Gastrocnemius medialis (tissue), 4 donors: ENCODE results near the gene GALNT9. TPM values are rescaled to one million over a fixed set of nuclear protein-coding genes. Genes with fewer than 3 reads are reported as not detected.

Experiments
- ATAC-seq, 2 donors: fragments of 150-250 bp; one replicate each; pipeline ENCODE4 v1.9.1; 2016
- DNase-seq, 2 donors: peaks; one replicate each; pipeline ENCODE4 v3.0.0-alpha.2; 2019
- H3K27ac ChIP-seq, 4 donors: fragments of 200-600 bp; sonication (generic); 1 replicate in 1 of 4; 2 replicates in 3 of 4; pipeline ENCODE4 v1.5.1; 2016 to 2018; ENCODE audit warnings: mild to moderate bottlenecking in 2 of 4, moderate library complexity in 1 of 4
- H3K27me3 ChIP-seq, 3 donors: fragments of 200-600 bp; sonication (generic) in 2 of 3; 1 replicate in 1 of 3; 2 replicates in 2 of 3; pipeline versions ENCODE4 v1.5.1 to v1.6.0; 2016 to 2019; ENCODE audit warnings: mild to moderate bottlenecking in 1 of 3, moderate library complexity in 1 of 3
- H3K36me3 ChIP-seq, 2 donors: fragments of 200-600 bp; sonication (generic) in 1 of 2; one replicate each; pipeline ENCODE4 v1.5.1; 2017 to 2018
- H3K4me1 ChIP-seq, 2 donors: fragments of 200-600 bp; sonication (generic) in 1 of 2; one replicate each; pipeline ENCODE4 v1.5.1; 2016 to 2017; ENCODE audit warnings: mild to moderate bottlenecking in 2 of 2
- H3K4me3 ChIP-seq, 4 donors: fragments of 200-600 bp; sonication (generic) in 3 of 4; 1 replicate in 1 of 4; 2 replicates in 3 of 4; pipeline ENCODE4 v1.5.1; 2016 to 2019; ENCODE audit warnings: mild to moderate bottlenecking in 2 of 4
- H3K9me3 ChIP-seq, 3 donors: fragments of 200-600 bp; sonication (generic) in 2 of 3; 1 replicate in 1 of 3; 2 replicates in 2 of 3; pipeline ENCODE4 v1.5.1; 2016 to 2019
- CTCF ChIP-seq, 5 experiments: fragments of 450-650 bp in 3 of 5; fragments of 200-600 bp in 2 of 5; sonication (generic) in 2 of 5; IDR thresholded peaks in 4 of 5; conservative IDR thresholded peaks in 1 of 5; 1 replicate in 4 of 5; 2 replicates in 1 of 5; pipeline ENCODE4 v1.5.1; 2016 to 2019; ENCODE audit warnings: antibody characterized with exemption in 5 of 5, mild to moderate bottlenecking in 3 of 5, moderate library complexity in 3 of 5
- POLR2A ChIP-seq, 2 donors: fragments of 450-650 bp; IDR thresholded peaks; one replicate each; pipeline ENCODE4 v1.6.1; 2017; ENCODE audit warnings: antibody characterized with exemption in 2 of 2, mild to moderate bottlenecking in 2 of 2, moderate library complexity in 2 of 2
- in situ Hi-C, 4 donors: fragments of 200-750 bp; cut with MboI; loops; one replicate each; pipeline versions ENCODE4 v1.15.0 to v1.8.0; 2017; ENCODE audit warnings: low sequenced_read_pairs in 4 of 4
- intact Hi-C: fragments of 100-400 bp; cut with DNase I; formaldehyde crosslinking; loops from one replicate; pipeline ENCODE4 v1.15.1; 2023; ENCODE audit warnings: low total_unique reads
- total RNA-seq, 4 donors: library from RNA; depleted of rRNA; stranded (reverse); fragments of >200 nt; gene quantifications; one replicate each; pipeline versions ENCODE4 v1.1.0 to v1.2.3, GENCODE V29; 2016

Gene GALNT9
- total RNA-seq, 4 donors from 2014 or later, result not detected

DNA sequence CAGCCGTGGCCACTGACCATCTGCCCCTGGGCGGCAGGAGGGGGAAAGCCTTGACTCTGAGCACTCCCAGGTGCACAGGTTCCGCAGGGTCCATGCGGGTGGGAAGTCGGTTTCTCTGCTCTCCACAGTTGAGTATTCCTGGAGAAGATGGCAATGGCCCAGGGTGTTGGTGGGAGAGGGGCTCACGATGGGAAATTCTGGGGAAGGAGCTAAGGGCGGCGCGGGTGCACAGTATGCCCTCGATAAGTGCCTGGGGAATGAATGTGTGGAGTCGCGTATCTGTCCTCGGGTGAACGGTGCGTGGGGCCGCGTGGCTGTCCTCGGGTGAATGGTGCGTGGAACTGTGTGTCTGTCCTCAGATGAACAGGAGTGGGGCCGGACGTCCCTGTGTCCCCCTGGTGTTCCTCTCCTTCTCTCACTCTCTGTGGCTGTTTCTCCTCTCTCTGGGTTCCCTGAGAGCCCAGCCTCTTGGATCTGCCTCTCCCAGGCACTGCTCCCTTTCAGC is 147.1 kb downstream of the GALNT9 start:
- in situ Hi-C loops (no loop called here), intact Hi-C loops (no loop called here)
- no peak for ATAC-seq
- DNase-seq, result no peak
- no peaks in the 10 kb centered on the region for H3K36me3 ChIP-seq
- no peak overlapping the region for H3K4me3 ChIP-seq
- no peak overlapping the region for H3K27ac ChIP-seq
- peaks cover 5 to 7% of the 10 kb centered on the region in 2 donors for H3K4me1 ChIP-seq
- no peaks in the 10 kb centered on the region for H3K9me3 ChIP-seq
- peaks cover under 1 to 31% (median 29%) of the 10 kb centered on the region in 3 donors for H3K27me3 ChIP-seq
- no peak for TF ChIP-seq POLR2A (IDR thresholded peaks at IDR 0.05)
- no peak for TF ChIP-seq CTCF (IDR thresholded peaks at IDR 0.05 in 4 of 5, conservative IDR thresholded peaks at IDR 0.05 in 1 of 5)

DNA sequence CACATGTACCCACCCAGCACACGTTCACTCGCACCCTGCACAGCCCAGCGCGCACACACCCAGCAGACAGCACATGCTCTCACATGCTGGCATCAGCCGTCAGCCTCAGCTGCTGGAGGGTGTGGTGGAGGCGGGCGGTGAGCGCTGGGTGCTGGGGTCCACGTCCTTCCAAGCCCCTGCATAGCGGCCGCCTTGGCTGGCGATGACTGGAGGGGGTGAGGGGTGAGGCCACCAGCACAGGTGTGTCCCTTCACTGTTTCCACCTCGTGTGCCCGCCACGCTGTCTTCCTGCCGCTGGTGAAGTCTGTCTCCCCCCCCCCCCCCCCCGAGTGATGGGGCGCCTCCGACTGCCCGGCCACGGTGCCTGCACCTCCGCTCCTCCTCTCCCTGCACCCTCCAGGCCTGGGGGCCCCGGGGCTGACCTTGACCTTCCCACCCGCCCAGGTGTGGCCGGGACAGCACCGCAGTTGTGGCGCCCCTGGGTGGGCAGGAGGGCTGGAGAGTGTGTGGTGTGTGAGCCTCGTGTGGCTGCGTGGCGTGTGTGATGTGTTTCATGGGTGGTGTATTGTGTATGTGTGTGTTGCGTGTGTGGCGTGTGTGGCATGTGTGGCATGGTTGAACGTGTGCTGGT is 147.7 kb downstream of the GALNT9 start:
- TF ChIP-seq POLR2A (IDR thresholded peaks at IDR 0.05) (no peak), CTCF (IDR thresholded peaks at IDR 0.05 in 4 of 5, conservative IDR thresholded peaks at IDR 0.05 in 1 of 5) (no peak)
- Histone ChIP-seq H3K27ac (no peak overlapping the region), H3K9me3 (no peaks in the 10 kb centered on the region), H3K4me1 (peaks cover 5 to 7% of the 10 kb centered on the region in 2 donors), H3K36me3 (no peaks in the 10 kb centered on the region), H3K27me3 (peaks cover 6 to 30% (median 28%) of the 10 kb centered on the region in 3 donors), H3K4me3 (no peak overlapping the region)
- intact Hi-C loops (no loop called here), in situ Hi-C loops (no loop called here)
- ATAC-seq (no peak), DNase-seq (no peak)

DNA sequence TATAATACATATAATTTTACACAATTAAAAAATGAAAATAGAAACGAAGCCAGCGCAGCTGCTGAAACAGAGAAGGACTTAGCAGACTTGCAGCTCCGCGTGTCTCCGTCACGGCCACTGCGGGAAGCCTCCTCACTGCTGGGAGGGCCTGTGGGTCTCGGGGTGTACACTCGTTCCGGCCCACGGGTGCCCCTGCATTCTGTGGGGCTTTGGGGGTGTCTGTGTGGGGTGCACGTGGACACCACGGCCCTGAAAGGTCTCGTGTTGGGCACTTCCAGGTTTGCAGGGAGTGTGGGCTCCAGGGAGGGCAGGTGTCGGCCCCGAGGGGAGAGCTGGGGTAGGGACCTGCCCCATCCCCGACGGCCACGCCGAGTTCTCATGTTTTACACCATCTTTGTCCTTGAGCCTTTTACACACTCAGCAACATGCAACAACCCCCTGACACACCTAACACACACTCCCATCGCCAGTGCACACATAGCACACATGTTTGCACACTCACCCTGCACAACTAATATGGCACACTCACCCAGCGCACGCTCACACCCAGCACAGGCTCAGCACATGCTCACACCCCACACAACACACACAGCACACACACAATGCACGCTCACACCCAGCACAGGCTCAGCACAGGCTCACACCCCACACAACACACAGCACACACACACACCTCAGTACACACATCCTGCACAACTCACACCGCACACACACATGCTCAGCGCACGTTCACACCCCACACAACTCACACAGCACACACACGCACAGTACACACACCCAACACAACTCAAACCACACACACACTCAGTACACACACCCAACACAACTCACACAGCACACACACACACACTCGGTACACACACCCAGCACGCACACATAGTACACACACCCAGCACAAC is 148.5 kb downstream of the GALNT9 start:
- H3K4me3 ChIP-seq, result no peak overlapping the region
- peaks cover 5 to 7% of the 10 kb centered on the region in 2 donors for H3K4me1 ChIP-seq
- ATAC-seq (no peak), DNase-seq (no peak)
- intact Hi-C loops, result no loop called here
- H3K9me3 ChIP-seq, result no peaks in the 10 kb centered on the region
- no peak overlapping the region for H3K27ac ChIP-seq
- no peaks in the 10 kb centered on the region for H3K36me3 ChIP-seq
- no peak for TF ChIP-seq CTCF (IDR thresholded peaks at IDR 0.05 in 4 of 5, conservative IDR thresholded peaks at IDR 0.05 in 1 of 5)
- TF ChIP-seq POLR2A (IDR thresholded peaks at IDR 0.05), result no peak
- in situ Hi-C loops, result no loop called here
- H3K27me3 ChIP-seq, result peaks cover 14 to 30% (median 22%) of the 10 kb centered on the region in 3 donors

- no peak for ATAC-seq
- H3K27me3 ChIP-seq, result peaks cover 12 to 25% (median 22%) of the 10 kb centered on the region in 3 donors
Observed at GRCh38 chr12:132179431-132180362, 149.7 kb downstream of the GALNT9 start.

More at GRCh38 chr12:132179431-132180362, 149.7 kb downstream of the GALNT9 start:
- intact Hi-C loops (loop anchor here (1.0 kb wide), 1 partner anchor 10 kb away; no protein-coding TSS in a partner anchor), in situ Hi-C loops (no loop called here)
- no peak for DNase-seq
- H3K4me3 ChIP-seq, result no peak overlapping the region
- H3K36me3 ChIP-seq, result no peaks in the 10 kb centered on the region
- H3K4me1 ChIP-seq, result peaks cover 5 to 7% of the 10 kb centered on the region in 2 donors
- H3K9me3 ChIP-seq, result no peaks in the 10 kb centered on the region
- peak overlapping the region in 1 of 4 donors; percentile 72 for H3K27ac ChIP-seq
- no peak for TF ChIP-seq CTCF (IDR thresholded peaks at IDR 0.05 in 4 of 5, conservative IDR thresholded peaks at IDR 0.05 in 1 of 5)
- TF ChIP-seq POLR2A (IDR thresholded peaks at IDR 0.05), result no peak
